Measurements from ENCODE around the gene SPDYE4. TPM values are rescaled to one million over a fixed set of nuclear protein-coding genes. Genes with fewer than 3 reads are reported as not detected.

The SPDYE4 gene
- total RNA-seq, 1 experiment from 2014 or later = not detected

GRCh38 chr17:8708025-8708461, 50.3 kb downstream of the SPDYE4 start:
- ATAC-seq (no peak), DNase-seq (ENCODE audit: low read depth, low spot score) (no peak)
- CTCF ChIA-PET = no interaction called here
- Histone ChIP-seq H3K36me3 (ENCODE audit: control insufficient read depth, insufficient read depth, low read length) (no peaks in the 10 kb centered on the region), H3K27me3 (ENCODE audit: control insufficient read depth, insufficient read depth, low read length) (no peaks in the 10 kb centered on the region; the same call in none of the 2 replicates), H3K4me3 (ENCODE audit: low read depth in 2 of 2, low read length in 2 of 2) (no peak overlapping the region), H3K4me1 (ENCODE audit: control insufficient read depth, insufficient read depth, low read length) (no peaks in the 10 kb centered on the region), H3K27ac (ENCODE audit: low read length) (no peak overlapping the region), H3K9me3 (ENCODE audit: control insufficient read depth, insufficient read depth, low read depth, low read length) (no peaks in the 10 kb centered on the region)
- no TSS peak for BruUV-seq (replicated peaks)
- intact Hi-C loops (cut with micrococcal nuclease; ENCODE audit: unreplicated experiment) (no loop called here), in situ Hi-C loops (cut with HindIII; ENCODE audit: low pct_unique_long_range_greater_than_20kb, low sequenced_read_pairs) (no loop called here)
- POLR2A ChIA-PET = no interaction called here
- TF ChIP-seq SIN3A (IDR thresholded peaks at IDR 0.05; ENCODE audit: borderline replicate concordance, insufficient read depth, low read depth, low read length) (no peak), REST (IDR thresholded peaks at IDR 0.05; ENCODE audit: insufficient read depth in 1 of 2, low read depth in 2 of 2, low read length in 1 of 2) (no peak), POLR2AphosphoS5 (IDR thresholded peaks at IDR 0.05; ENCODE audit: low read depth, low read length) (no peak), TCF7L2 (IDR thresholded peaks at IDR 0.05; ENCODE audit: low read depth, low read length) (no peak)
- TF ChIP-seq, protein P1, sequence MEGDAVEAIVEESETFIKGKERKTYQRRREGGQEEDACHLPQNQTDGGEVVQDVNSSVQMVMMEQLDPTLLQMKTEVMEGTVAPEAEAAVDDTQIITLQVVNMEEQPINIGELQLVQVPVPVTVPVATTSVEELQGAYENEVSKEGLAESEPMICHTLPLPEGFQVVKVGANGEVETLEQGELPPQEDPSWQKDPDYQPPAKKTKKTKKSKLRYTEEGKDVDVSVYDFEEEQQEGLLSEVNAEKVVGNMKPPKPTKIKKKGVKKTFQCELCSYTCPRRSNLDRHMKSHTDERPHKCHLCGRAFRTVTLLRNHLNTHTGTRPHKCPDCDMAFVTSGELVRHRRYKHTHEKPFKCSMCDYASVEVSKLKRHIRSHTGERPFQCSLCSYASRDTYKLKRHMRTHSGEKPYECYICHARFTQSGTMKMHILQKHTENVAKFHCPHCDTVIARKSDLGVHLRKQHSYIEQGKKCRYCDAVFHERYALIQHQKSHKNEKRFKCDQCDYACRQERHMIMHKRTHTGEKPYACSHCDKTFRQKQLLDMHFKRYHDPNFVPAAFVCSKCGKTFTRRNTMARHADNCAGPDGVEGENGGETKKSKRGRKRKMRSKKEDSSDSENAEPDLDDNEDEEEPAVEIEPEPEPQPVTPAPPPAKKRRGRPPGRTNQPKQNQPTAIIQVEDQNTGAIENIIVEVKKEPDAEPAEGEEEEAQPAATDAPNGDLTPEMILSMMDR (IDR thresholded peaks at IDR 0.05) = no peak

DNA sequence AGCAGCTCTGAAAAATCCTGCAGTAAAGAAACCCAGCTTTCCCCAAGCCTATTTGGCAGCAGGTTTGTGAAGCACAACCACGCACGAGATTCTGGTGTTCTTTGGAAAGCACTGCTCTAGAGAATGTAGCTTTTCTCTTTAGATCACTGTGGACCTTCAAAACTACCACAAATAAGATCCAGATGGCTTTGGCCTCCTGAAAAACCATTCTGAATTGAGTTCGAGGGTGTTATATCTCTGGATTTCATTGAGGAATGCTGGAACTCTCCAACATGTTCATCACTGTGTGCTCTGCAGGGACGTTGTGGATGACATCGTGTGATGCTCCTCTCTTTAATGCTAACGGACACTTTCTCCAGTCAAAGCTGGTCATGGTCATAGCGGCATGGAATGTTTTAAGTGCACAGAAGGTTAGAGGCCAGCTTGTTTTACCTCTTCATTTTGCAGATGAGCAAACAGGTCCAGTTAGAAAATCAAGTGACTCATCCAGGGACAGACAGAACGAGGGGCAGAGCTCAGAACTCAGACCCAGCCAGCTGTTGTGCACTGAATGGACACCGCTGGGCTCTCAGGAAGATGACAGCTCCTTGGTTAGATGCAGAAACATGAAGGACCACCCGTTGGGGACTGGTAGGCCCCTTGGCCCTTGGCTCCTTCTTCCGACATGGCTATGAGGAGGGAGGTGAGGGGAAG, 50.9 kb downstream of the SPDYE4 start:
- Histone ChIP-seq H3K27me3 (ENCODE audit: control insufficient read depth, insufficient read depth, low read length) (no peaks in the 10 kb centered on the region; the same call in none of the 2 replicates), H3K4me1 (ENCODE audit: control insufficient read depth, insufficient read depth, low read length) (no peaks in the 10 kb centered on the region), H3K9me3 (ENCODE audit: control insufficient read depth, insufficient read depth, low read depth, low read length) (no peaks in the 10 kb centered on the region), H3K36me3 (ENCODE audit: control insufficient read depth, insufficient read depth, low read length) (no peaks in the 10 kb centered on the region), H3K27ac (ENCODE audit: low read length) (no peak overlapping the region), H3K4me3 (ENCODE audit: low read depth in 2 of 2, low read length in 2 of 2) (no peak overlapping the region)
- TF ChIP-seq POLR2AphosphoS5 (IDR thresholded peaks at IDR 0.05; ENCODE audit: low read depth, low read length) (no peak), TCF7L2 (IDR thresholded peaks at IDR 0.05; ENCODE audit: low read depth, low read length) (no peak)
- TF ChIP-seq, protein P1 (IDR thresholded peaks at IDR 0.05) = no peak
- ChIA-PET CTCF (no interaction called here), POLR2A (no interaction called here)
- in situ Hi-C loops (cut with HindIII; ENCODE audit: low pct_unique_long_range_greater_than_20kb, low sequenced_read_pairs) = no loop called here
- ATAC-seq = no peak
- no TSS peak for BruUV-seq (replicated peaks)
- DNase-seq (ENCODE audit: low read depth, low spot score) = no peak
- intact Hi-C loops (cut with micrococcal nuclease; ENCODE audit: unreplicated experiment) = no loop called here
